ENCODE results near the gene TMEM183A. TPM values are rescaled to one million over a fixed set of nuclear protein-coding genes. Genes with fewer than 3 reads are reported as not detected.

Gene TMEM183A
- total and polyA plus RNA-seq, 2 experiments from 2014 or later: 55.1 to 128 TPM

DNA sequence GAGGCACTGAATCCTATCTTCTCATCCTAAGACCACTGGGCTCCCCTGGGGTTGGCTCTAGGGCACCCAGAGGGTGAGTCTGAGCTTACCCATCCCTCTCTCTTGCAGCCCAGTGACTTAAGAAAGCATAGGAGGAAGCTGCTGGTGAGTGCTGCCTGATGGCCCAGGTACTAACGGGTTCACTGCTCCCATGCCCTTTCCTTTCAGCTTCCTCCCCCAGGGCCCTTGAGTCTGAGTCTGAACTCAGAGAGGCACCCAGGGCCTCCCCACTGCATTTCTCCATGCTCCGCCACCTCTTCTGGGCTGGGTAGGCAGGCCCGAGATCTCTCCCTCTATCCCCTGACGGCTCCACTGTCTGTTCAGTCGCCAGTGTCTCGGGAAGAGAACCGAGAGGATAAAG, 48.8 kb downstream of the TMEM183A start:
- peaks cover 54% of the 10 kb centered on the region for H3K4me1 Mint-ChIP-seq
- Histone ChIP-seq H4K20me1 (replicated peaks; ENCODE audit: insufficient read depth) (no peaks in the 10 kb centered on the region), H3K4me3 (no peak overlapping the region), H3K27ac (ENCODE audit: low read depth) (no peak overlapping the region), H3K79me2 (replicated peaks; ENCODE audit: insufficient read depth) (no peaks in the 10 kb centered on the region), H3K4me1 (ENCODE audit: insufficient read depth) (peaks cover 43% of the 10 kb centered on the region), H3K27me3 (ENCODE audit: insufficient read depth) (no peaks in the 10 kb centered on the region), H3K9me2 (ENCODE audit: insufficient read depth) (no peaks in the 10 kb centered on the region), H3K4me2 (peak overlapping the region; percentile 32; the same call in 1 of the 2 replicates), H2AFZ (no peak overlapping the region), H3K36me3 (ENCODE audit: insufficient read depth) (no peaks in the 10 kb centered on the region), H3F3A (replicated peaks; ENCODE audit: low read depth) (peaks cover 14% of the 10 kb centered on the region; the same call in 1 of the 2 replicates)
- DNase-seq (ENCODE audit: low spot score): no peak
- no peak for TF ChIP-seq ZNF331 (CRISPR knock-in tag; IDR thresholded peaks at IDR 0.05; ENCODE audit: low read depth)
- TF ChIP-seq, protein P1, sequence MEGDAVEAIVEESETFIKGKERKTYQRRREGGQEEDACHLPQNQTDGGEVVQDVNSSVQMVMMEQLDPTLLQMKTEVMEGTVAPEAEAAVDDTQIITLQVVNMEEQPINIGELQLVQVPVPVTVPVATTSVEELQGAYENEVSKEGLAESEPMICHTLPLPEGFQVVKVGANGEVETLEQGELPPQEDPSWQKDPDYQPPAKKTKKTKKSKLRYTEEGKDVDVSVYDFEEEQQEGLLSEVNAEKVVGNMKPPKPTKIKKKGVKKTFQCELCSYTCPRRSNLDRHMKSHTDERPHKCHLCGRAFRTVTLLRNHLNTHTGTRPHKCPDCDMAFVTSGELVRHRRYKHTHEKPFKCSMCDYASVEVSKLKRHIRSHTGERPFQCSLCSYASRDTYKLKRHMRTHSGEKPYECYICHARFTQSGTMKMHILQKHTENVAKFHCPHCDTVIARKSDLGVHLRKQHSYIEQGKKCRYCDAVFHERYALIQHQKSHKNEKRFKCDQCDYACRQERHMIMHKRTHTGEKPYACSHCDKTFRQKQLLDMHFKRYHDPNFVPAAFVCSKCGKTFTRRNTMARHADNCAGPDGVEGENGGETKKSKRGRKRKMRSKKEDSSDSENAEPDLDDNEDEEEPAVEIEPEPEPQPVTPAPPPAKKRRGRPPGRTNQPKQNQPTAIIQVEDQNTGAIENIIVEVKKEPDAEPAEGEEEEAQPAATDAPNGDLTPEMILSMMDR (conservative IDR thresholded peaks at IDR 0.05; ENCODE audit: low read depth in 2 of 2): no peak
- no peak for TF ChIP-seq NANOG (IDR thresholded peaks at IDR 0.05; ENCODE audit: borderline replicate concordance)
- no peak for TF ChIP-seq ZNF114 (CRISPR knock-in tag; IDR thresholded peaks at IDR 0.05)
- TF ChIP-seq JUNB (IDR thresholded peaks at IDR 0.05; ENCODE audit: unreplicated experiment): no peak
- no peak for TF ChIP-seq EZH2 (IDR thresholded peaks at IDR 0.05; ENCODE audit: low read depth, unreplicated experiment)
- TF ChIP-seq, protein P2, sequence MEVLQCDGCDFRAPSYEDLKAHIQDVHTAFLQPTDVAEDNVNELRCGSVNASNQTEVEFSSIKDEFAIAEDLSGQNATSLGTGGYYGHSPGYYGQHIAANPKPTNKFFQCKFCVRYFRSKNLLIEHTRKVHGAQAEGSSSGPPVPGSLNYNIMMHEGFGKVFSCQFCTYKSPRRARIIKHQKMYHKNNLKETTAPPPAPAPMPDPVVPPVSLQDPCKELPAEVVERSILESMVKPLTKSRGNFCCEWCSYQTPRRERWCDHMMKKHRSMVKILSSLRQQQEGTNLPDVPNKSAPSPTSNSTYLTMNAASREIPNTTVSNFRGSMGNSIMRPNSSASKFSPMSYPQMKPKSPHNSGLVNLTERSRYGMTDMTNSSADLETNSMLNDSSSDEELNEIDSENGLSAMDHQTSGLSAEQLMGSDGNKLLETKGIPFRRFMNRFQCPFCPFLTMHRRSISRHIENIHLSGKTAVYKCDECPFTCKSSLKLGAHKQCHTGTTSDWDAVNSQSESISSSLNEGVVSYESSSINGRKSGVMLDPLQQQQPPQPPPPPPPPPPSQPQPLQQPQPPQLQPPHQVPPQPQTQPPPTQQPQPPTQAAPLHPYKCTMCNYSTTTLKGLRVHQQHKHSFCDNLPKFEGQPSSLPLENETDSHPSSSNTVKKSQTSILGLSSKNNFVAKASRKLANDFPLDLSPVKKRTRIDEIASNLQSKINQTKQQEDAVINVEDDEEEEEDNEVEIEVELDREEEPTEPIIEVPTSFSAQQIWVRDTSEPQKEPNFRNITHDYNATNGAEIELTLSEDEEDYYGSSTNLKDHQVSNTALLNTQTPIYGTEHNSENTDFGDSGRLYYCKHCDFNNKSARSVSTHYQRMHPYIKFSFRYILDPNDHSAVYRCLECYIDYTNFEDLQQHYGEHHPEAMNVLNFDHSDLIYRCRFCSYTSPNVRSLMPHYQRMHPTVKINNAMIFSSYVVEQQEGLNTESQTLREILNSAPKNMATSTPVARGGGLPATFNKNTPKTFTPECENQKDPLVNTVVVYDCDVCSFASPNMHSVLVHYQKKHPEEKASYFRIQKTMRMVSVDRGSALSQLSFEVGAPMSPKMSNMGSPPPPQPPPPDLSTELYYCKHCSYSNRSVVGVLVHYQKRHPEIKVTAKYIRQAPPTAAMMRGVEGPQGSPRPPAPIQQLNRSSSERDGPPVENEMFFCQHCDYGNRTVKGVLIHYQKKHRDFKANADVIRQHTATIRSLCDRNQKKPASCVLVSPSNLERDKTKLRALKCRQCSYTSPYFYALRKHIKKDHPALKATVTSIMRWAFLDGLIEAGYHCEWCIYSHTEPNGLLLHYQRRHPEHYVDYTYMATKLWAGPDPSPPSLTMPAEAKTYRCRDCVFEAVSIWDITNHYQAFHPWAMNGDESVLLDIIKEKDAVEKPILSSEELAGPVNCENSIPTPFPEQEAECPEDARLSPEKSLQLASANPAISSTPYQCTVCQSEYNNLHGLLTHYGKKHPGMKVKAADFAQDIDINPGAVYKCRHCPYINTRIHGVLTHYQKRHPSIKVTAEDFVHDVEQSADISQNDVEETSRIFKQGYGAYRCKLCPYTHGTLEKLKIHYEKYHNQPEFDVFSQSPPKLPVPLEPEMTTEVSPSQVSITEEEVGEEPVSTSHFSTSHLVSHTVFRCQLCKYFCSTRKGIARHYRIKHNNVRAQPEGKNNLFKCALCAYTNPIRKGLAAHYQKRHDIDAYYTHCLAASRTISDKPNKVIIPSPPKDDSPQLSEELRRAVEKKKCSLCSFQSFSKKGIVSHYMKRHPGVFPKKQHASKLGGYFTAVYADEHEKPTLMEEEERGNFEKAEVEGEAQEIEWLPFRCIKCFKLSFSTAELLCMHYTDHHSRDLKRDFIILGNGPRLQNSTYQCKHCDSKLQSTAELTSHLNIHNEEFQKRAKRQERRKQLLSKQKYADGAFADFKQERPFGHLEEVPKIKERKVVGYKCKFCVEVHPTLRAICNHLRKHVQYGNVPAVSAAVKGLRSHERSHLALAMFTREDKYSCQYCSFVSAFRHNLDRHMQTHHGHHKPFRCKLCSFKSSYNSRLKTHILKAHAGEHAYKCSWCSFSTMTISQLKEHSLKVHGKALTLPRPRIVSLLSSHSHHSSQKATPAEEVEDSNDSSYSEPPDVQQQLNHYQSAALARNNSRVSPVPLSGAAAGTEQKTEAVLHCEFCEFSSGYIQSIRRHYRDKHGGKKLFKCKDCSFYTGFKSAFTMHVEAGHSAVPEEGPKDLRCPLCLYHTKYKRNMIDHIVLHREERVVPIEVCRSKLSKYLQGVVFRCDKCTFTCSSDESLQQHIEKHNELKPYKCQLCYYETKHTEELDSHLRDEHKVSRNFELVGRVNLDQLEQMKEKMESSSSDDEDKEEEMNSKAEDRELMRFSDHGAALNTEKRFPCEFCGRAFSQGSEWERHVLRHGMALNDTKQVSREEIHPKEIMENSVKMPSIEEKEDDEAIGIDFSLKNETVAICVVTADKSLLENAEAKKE (CRISPR knock-in tag; IDR thresholded peaks at IDR 0.05): no peak
- TF ChIP-seq EZH2phosphoT487 (IDR thresholded peaks at IDR 0.05; ENCODE audit: unreplicated experiment): no peak
- no peak for TF ChIP-seq POLR2AphosphoS5 (IDR thresholded peaks at IDR 0.05; ENCODE audit: low read depth)
- TF ChIP-seq CREB1 (CRISPR knock-in tag; IDR thresholded peaks at IDR 0.05; ENCODE audit: low read depth): no peak
- TF ChIP-seq, protein P3, sequence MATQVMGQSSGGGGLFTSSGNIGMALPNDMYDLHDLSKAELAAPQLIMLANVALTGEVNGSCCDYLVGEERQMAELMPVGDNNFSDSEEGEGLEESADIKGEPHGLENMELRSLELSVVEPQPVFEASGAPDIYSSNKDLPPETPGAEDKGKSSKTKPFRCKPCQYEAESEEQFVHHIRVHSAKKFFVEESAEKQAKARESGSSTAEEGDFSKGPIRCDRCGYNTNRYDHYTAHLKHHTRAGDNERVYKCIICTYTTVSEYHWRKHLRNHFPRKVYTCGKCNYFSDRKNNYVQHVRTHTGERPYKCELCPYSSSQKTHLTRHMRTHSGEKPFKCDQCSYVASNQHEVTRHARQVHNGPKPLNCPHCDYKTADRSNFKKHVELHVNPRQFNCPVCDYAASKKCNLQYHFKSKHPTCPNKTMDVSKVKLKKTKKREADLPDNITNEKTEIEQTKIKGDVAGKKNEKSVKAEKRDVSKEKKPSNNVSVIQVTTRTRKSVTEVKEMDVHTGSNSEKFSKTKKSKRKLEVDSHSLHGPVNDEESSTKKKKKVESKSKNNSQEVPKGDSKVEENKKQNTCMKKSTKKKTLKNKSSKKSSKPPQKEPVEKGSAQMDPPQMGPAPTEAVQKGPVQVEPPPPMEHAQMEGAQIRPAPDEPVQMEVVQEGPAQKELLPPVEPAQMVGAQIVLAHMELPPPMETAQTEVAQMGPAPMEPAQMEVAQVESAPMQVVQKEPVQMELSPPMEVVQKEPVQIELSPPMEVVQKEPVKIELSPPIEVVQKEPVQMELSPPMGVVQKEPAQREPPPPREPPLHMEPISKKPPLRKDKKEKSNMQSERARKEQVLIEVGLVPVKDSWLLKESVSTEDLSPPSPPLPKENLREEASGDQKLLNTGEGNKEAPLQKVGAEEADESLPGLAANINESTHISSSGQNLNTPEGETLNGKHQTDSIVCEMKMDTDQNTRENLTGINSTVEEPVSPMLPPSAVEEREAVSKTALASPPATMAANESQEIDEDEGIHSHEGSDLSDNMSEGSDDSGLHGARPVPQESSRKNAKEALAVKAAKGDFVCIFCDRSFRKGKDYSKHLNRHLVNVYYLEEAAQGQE (IDR thresholded peaks at IDR 0.05; ENCODE audit: unreplicated experiment): no peak
- TF ChIP-seq, protein P4, sequence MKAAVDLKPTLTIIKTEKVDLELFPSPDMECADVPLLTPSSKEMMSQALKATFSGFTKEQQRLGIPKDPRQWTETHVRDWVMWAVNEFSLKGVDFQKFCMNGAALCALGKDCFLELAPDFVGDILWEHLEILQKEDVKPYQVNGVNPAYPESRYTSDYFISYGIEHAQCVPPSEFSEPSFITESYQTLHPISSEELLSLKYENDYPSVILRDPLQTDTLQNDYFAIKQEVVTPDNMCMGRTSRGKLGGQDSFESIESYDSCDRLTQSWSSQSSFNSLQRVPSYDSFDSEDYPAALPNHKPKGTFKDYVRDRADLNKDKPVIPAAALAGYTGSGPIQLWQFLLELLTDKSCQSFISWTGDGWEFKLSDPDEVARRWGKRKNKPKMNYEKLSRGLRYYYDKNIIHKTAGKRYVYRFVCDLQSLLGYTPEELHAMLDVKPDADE (IDR thresholded peaks at IDR 0.05): no peak
- TF ChIP-seq STAT1 (IDR thresholded peaks at IDR 0.05; ENCODE audit: unreplicated experiment): no peak
- no peak for ATAC-seq
- peaks cover 3% of the 10 kb centered on the region for H3K27me3 Mint-ChIP-seq (ENCODE audit: insufficient read depth, low read depth, poor library complexity)
- peaks cover 9% of the 10 kb centered on the region for H3K36me3 Mint-ChIP-seq (ENCODE audit: low read depth)
- H3K4me3 Mint-ChIP-seq: no peak overlapping the region
- no peak overlapping the region for H3K27ac Mint-ChIP-seq
- H3K9me3 Mint-ChIP-seq: no peaks in the 10 kb centered on the region
